Measurements from ENCODE around the gene OR4K17.
"Not testable (repeated sequence)": the region's sequence is repeated elsewhere in the genome, so short reads cannot be mapped to it uniquely, and the experiment has no call there.

The OR4K17 gene, protein sequence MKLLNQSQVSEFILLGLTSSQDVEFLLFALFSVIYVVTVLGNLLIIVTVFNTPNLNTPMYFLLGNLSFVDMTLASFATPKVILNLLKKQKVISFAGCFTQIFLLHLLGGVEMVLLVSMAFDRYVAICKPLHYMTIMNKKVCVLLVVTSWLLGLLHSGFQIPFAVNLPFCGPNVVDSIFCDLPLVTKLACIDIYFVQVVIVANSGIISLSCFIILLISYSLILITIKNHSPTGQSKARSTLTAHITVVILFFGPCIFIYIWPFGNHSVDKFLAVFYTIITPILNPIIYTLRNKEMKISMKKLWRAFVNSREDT

DNA sequence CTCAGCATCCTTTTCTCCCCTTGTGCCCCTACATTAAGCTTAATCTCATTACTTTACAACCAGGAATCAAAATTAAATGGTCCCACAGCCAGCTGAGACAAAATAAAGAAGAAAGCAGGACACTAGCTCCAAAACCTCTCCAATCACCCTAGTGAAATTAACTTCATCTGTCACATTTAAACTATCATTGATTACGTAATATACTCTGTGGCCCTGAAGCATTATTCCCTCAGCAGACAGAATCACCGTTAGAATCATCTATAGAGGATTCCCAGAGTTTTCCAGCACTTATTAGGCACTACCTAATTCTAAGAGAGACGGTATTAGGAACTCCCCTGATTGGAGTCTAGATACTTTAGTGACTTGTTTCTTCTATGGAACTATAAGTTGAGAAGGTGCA lies at the start of gene OR4K17:
TSS of gene OR4K17 (plus strand) at position 302 of the 400 bp plus-strand sequence. CDS start 6,761 bp downstream, outside the sequence.
- Mint-ChIP-seq H3K27ac (no peak within 1 kb of the TSS), H3K27me3 (no peaks in the 10 kb centered on the region), H3K4me3 (no peak within 1 kb of the TSS), H3K36me3 (no peaks in the 10 kb centered on the region), H3K9me3 (no peaks in the 10 kb centered on the region), H3K4me1 (no peaks in the 10 kb centered on the region)
- ATAC-seq (ENCODE audit: low read depth) (no peak), DNase-seq (ENCODE audit: low spot score in 2 of 2) (no peak)

DNA sequence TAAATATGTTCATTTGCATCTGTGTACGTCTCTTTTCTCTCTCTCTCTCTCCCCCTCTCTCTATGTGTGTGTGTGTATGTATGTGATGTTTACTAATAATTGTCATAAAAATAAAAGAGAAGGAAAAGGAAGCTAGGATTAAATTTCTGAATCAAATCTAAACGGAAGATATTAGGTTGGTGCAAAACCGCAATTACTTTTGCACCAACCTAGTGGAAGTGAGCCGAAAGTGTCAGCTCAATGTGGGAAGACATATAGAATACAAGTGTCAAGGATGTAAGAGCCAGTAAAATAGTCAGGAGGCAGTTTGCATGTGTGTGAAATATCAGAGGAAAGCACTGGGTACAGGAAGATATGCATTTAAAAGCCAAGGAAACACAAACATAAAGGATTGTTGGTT lies 18.5 kb upstream of the OR4K17 start:
- no peak for ATAC-seq (ENCODE audit: low read depth)
- no peaks in the 10 kb centered on the region for H3K4me1 Mint-ChIP-seq
- no peak overlapping the region for H3K27ac Mint-ChIP-seq

DNA sequence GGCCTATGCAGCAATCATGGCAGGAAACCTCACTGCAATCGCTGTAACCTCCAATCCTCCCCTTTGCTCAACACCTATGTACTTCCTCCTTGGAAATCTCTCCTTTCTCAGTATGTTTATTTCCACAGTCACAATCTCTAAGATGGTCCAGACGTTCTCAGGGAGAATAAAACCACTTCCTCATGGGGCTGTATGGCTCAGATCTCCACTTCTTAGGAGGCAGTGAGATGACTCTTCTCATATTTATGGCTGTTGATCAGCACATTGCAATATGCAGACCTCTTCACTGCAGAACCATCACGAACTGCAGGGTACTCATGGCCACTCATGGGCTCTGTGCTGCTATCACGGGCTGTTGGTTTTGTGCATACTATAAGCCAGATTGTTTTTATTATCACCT lies 17.1 kb upstream of the OR4K17 start:
- Mint-ChIP-seq H3K4me3 (no peak overlapping the region), H3K27me3 (no peaks in the 10 kb centered on the region), H3K9me3 (no peaks in the 10 kb centered on the region), H3K36me3 (no peaks in the 10 kb centered on the region), H3K27ac (no peak overlapping the region), H3K4me1 (no peaks in the 10 kb centered on the region)
- DNase-seq (ENCODE audit: low spot score in 2 of 2) (no peak), ATAC-seq (ENCODE audit: low read depth) (no peak)

More for the DNA sequence above, 18.5 kb upstream of the OR4K17 start:
- Mint-ChIP-seq H3K9me3 (no peaks in the 10 kb centered on the region), H3K36me3 (no peaks in the 10 kb centered on the region), H3K27me3 (no peaks in the 10 kb centered on the region), H3K4me3 (no peak overlapping the region)
- no peak for DNase-seq (ENCODE audit: low spot score in 2 of 2)

DNA sequence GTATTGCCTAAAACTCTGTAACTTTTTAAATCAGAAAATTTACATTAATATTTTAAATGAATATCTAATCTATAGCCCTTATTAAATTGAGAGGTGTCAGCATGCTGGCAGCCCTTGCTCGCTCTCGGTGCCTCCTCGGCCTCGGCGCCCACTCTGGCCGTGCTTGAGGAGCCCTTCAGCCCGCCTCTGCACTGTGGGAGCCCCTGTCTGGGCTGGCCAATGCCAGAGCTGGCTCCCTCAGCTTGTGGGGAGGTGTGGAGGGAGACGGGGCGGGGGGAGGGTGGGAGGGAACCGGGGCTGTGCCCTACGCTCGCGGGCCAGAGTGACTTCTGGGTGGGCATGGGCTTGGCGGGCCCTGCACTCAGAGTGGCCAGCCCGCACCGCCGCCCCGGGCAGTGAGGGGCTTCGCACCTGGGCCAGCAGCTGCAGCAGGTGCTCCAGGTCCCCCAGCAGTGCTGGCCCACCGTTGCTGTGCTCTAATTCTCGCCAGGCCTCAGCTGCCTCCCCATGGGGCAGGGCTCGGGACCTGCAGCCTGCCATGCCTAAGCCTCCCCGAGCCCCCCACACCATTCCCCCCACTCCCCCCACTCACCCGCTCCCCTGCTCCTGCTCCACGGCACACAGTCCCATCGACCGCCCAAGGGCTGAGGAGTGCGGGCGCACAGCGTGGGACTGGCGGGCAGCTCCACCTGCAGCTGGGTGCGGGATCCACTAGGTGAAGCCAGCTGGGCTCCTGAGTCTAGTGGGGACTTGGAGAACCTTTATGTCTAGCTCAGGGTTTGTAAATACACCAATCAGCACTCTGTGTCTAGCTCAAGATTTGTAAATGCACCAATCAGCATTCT lies 11.4 kb upstream of the OR4K17 start:
- H3K36me3 Mint-ChIP-seq; H3K4me1 Mint-ChIP-seq; H3K9me3 Mint-ChIP-seq; H3K27ac Mint-ChIP-seq; H3K4me3 Mint-ChIP-seq; ATAC-seq (ENCODE audit: low read depth); DNase-seq (ENCODE audit: low spot score in 2 of 2); H3K27me3 Mint-ChIP-seq: not testable (repeated sequence)

DNA sequence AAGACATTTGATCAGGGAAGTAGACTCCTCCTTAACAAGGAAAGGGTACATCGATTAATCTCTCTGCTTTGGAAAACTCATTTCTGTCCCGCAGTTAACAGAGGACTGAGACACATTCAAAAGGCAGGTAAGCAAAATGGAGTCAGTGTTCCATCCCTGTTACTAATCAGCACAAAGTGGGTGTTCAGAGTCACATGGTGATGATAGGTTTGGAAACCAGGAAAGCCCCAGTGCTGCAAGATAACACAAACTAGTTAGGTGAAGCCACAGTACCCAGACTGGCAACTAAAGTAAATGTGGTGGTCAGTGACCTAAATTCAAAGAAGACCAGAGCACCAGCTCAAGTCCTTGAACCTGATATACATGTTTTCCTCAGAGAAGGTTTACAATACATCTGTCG lies 1.8 kb downstream of the OR4K17 start:
- no peaks in the 10 kb centered on the region for H3K36me3 Mint-ChIP-seq
- ATAC-seq (ENCODE audit: low read depth) (no peak), DNase-seq (ENCODE audit: low spot score in 2 of 2) (no peak)
- no peak overlapping the region for H3K27ac Mint-ChIP-seq
- no peaks in the 10 kb centered on the region for H3K9me3 Mint-ChIP-seq
- H3K27me3 Mint-ChIP-seq = no peaks in the 10 kb centered on the region
- no peaks in the 10 kb centered on the region for H3K4me1 Mint-ChIP-seq
- H3K4me3 Mint-ChIP-seq = no peak overlapping the region

DNA sequence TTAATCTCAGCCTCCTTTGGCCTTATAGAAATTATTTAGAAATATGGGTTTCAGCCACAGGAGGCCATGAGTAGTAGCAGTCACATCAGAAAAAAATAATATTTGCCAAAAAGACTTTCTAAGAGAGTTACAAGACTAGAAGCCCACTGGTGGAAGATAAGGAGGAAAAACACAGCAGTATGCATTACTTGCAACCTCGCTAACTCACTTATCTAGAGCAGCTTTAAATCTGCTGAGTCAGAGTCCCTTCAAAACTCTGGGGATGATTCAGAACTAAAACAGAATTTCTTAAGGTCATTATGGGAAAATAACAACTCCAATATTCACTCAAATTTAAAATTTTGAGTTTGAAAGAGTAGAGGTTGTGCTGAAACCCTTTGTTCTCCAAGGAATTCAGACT lies 6.2 kb downstream of the OR4K17 start:
- DNase-seq (ENCODE audit: low spot score in 2 of 2) = no peak
- Mint-ChIP-seq H3K4me3 (no peak overlapping the region), H3K9me3 (peaks cover 10% of the 10 kb centered on the region), H3K36me3 (no peaks in the 10 kb centered on the region), H3K4me1 (no peaks in the 10 kb centered on the region), H3K27ac (no peak overlapping the region), H3K27me3 (no peaks in the 10 kb centered on the region)
- no peak for ATAC-seq (ENCODE audit: low read depth)

DNA sequence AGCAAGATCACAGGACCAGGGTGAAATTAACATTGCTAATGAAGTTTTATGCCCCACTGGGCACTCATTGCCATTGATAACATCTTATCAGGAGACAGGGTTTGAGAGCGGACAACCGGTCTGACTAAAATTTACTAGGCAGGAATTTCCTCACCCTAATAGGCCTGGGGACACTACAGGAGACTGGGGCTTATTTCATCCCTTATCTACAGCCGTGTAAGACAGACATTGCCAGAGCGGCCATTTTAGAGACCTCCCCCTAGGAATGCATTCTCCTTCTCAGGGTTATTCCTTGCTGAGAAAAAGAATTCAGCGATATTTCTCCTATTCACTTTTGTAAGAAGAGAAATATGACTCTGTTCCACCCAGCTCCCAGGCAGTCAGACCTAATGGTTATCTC lies 8.3 kb downstream of the OR4K17 start:
- Mint-ChIP-seq H3K27me3 (no peaks in the 10 kb centered on the region), H3K9me3 (peaks cover 11% of the 10 kb centered on the region), H3K27ac (no peak overlapping the region), H3K4me3 (no peak overlapping the region), H3K36me3 (no peaks in the 10 kb centered on the region), H3K4me1 (no peaks in the 10 kb centered on the region)
- DNase-seq (ENCODE audit: low spot score in 2 of 2) (no peak), ATAC-seq (ENCODE audit: low read depth) (no peak)

DNA sequence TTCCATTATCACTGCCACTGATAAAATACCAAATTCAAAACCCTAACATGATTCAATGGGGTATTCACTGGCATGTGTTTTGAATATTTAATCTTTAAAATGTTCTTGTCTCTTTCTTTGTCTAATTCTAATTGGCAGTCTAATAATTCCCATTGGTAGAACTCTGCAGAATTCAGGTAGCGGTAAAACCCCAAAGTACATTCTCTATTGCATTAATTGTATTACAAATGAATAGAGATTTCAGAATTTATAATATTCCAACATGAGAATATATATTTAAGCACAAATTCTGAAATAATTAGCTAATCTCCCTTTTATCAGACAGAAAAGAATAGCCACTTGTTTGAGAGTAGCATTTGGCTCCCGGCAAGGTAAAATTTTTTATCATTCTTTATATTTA lies 28.0 kb downstream of the OR4K17 start, which contains the start of gene OR4N5:
TSS of gene OR4N5 (plus strand) at position 301 of the 400 bp plus-strand sequence. CDS start 4,916 bp downstream, outside the sequence.
- Mint-ChIP-seq H3K27ac (no peak within 1 kb of the TSS), H3K9me3 (no peaks in the 10 kb centered on the region)
- ATAC-seq (ENCODE audit: low read depth) = no peak

DNA sequence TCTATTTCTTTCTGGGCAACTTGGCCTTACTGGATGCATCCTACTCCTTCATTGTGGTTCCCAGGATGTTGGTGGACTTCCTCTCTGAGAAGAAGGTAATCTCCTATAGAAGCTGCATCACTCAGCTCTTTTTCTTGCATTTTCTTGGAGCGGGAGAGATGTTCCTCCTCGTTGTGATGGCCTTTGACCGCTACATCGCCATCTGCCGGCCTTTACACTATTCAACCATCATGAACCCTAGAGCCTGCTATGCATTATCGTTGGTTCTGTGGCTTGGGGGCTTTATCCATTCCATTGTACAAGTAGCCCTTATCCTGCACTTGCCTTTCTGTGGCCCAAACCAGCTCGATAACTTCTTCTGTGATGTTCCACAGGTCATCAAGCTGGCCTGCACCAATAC lies 33.4 kb downstream of the OR4K17 start:
- Mint-ChIP-seq H3K36me3 (no peaks in the 10 kb centered on the region), H3K9me3 (peaks cover 2% of the 10 kb centered on the region), H3K4me1 (no peaks in the 10 kb centered on the region), H3K27me3 (peaks cover 5% of the 10 kb centered on the region), H3K4me3 (no peak overlapping the region), H3K27ac (no peak overlapping the region)
- DNase-seq (ENCODE audit: low spot score in 2 of 2) = no peak
- no peak for ATAC-seq (ENCODE audit: low read depth)

More for the DNA sequence above, 28.0 kb downstream of the OR4K17 start, which contains the start of gene OR4N5:
- Mint-ChIP-seq H3K4me3 (no peak within 1 kb of the TSS), H3K27me3 (peaks cover 14% of the 10 kb centered on the region), H3K36me3 (no peaks in the 10 kb centered on the region), H3K4me1 (no peaks in the 10 kb centered on the region)
- no peak for DNase-seq (ENCODE audit: low spot score in 2 of 2)

DNA sequence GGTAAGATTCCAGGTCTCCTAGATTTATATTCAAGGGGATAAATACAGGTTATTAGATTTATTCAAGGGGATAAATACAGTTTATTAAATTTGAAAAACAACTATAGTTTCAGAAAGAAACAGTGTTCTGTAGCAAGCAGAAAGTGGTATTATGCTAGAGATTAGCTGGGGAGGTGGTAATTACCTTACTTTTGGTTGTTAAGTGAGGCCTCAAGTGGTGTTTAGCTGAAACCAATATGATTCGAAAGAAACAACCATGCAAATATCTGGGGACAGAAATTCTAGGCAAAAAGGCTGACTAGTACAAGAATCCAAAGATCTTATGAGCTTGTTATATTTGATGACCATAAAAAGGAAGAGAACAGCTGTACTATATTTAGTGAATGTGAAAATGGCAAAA lies 34.3 kb downstream of the OR4K17 start:
- Mint-ChIP-seq H3K27ac (no peak overlapping the region), H3K4me3 (no peak overlapping the region), H3K9me3 (peaks cover 2% of the 10 kb centered on the region), H3K36me3 (no peaks in the 10 kb centered on the region), H3K27me3 (peaks cover 5% of the 10 kb centered on the region), H3K4me1 (no peaks in the 10 kb centered on the region)
- DNase-seq (ENCODE audit: low spot score in 2 of 2) (no peak), ATAC-seq (ENCODE audit: low read depth) (no peak)

DNA sequence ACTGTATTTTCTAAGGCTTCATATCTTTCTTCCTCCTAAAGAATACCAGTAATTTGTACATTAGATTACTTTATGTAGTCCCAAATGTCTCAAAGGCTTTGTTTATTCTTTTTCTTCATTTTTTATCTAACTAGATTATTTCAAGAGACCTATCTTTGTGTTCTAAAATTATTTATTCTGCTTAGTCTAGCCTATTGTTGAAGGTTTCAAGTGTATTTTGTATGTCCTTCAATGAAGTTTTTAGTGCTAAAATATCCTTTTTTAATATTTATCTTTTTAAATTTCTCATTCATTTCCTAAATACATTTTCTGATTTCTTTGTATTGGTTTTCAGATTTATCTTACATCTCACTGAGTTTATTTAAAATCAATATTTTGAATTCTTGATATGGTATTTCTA lies 53.9 kb downstream of the OR4K17 start:
- no peak overlapping the region for H3K4me3 Mint-ChIP-seq
- H3K27me3 Mint-ChIP-seq = no peaks in the 10 kb centered on the region
- no peaks in the 10 kb centered on the region for H3K36me3 Mint-ChIP-seq
- no peaks in the 10 kb centered on the region for H3K4me1 Mint-ChIP-seq
- H3K9me3 Mint-ChIP-seq = peaks cover 19% of the 10 kb centered on the region
- ATAC-seq (ENCODE audit: low read depth) (no peak), DNase-seq (ENCODE audit: low spot score in 2 of 2) (no peak)
- no peak overlapping the region for H3K27ac Mint-ChIP-seq

DNA sequence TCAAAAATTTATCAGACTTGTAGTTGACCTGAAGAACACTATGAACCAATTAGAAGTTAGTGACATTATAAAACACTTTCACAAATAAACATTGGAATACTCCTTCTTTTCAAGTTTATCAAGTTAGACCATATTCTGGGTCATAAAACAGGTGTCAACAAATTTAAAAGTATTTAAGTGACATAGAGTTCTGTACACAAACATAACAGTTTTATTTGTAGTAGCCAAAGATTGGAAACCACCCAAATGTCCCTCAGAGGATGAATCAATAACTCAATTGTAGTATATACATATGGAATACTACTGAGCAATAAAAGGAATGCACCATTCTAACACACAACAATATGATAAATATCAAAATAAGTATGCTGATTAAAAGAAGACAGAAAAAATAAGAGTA lies 56.6 kb downstream of the OR4K17 start:
- H3K27ac Mint-ChIP-seq = no peak overlapping the region
- peaks cover 17% of the 10 kb centered on the region for H3K9me3 Mint-ChIP-seq
- no peaks in the 10 kb centered on the region for H3K36me3 Mint-ChIP-seq
- no peak overlapping the region for H3K4me3 Mint-ChIP-seq
- no peaks in the 10 kb centered on the region for H3K4me1 Mint-ChIP-seq
- ATAC-seq (ENCODE audit: low read depth) = no peak
- no peaks in the 10 kb centered on the region for H3K27me3 Mint-ChIP-seq
- no peak for DNase-seq (ENCODE audit: low spot score in 2 of 2)

DNA sequence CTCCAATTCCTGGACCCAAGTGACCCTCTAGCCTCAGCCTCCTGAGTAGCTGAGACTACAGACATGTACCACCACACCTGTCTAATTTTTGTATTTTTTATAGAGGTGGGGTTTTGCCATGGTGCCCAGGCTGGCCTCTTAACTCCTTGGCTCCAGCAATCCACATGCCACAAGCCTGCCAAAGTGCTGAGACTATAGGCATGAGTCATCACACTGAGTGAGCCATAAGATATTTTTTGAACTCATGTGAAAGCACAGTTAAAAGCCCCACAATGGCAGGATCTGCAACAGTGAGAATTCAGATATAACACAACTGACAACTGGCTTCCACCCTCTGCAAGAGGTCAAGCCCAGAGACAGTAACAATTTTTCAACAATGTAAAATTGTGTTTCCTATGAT lies 59.3 kb downstream of the OR4K17 start:
- DNase-seq (ENCODE audit: low spot score in 2 of 2); H3K27me3 Mint-ChIP-seq; H3K27ac Mint-ChIP-seq; H3K4me3 Mint-ChIP-seq; H3K9me3 Mint-ChIP-seq; H3K4me1 Mint-ChIP-seq; H3K36me3 Mint-ChIP-seq; ATAC-seq (ENCODE audit: low read depth): not testable (repeated sequence)

Measured in memory B cell (primary cell).